GM12872 (cell line): ENCODE measurements around the gene PRTN3.

ENCODE experiments used
- CTCF ChIP-seq: IDR thresholded peaks from 3 replicates; pipeline ENCODE4 v1.5.1; 2011; ENCODE audit warnings: low read depth, mild to moderate bottlenecking, low read length, moderate library complexity; ENCODE audit not compliant: insufficient read depth

Gene PRTN3

GRCh38 chr19:815775-816499 is 24.9 kb upstream of the PRTN3 start:
- TF ChIP-seq CTCF, result no peak

GRCh38 chr19:816500-816857 is 24.3 kb upstream of the PRTN3 start:
- TF ChIP-seq CTCF, result no peak

- no peak for TF ChIP-seq CTCF
Observed at GRCh38 chr19:821231-821824, 19.5 kb upstream of the PRTN3 start.

GRCh38 chr19:821825-822503 is 18.8 kb upstream of the PRTN3 start, which contains the start of gene PLPPR3:
Gene PLPPR3 (minus strand): TSS chr19:821955. CDS start chr19:821559, 396 bp downstream.
- TF ChIP-seq CTCF, result no peak

GRCh38 chr19:823565-824121 is 17.2 kb upstream of the PRTN3 start:
- TF ChIP-seq CTCF, result no peak

GRCh38 chr19:824885-825284 is 15.9 kb upstream of the PRTN3 start:
- no peak for TF ChIP-seq CTCF

- no peak for TF ChIP-seq CTCF
Observed at GRCh38 chr19:825897-826644, 14.7 kb upstream of the PRTN3 start.
